GM18502 (cell line): Measurements from ENCODE around the gene ERN1.

Source experiments
- ATAC-seq: cut with Tn5 transposase; IDR thresholded peaks from one replicate; pipeline ENCODE4 v1.9.1; 2021; ENCODE audit warnings: mild to moderate bottlenecking; ENCODE audit not compliant: unreplicated experiment, poor library complexity

The ERN1 gene

DNA sequence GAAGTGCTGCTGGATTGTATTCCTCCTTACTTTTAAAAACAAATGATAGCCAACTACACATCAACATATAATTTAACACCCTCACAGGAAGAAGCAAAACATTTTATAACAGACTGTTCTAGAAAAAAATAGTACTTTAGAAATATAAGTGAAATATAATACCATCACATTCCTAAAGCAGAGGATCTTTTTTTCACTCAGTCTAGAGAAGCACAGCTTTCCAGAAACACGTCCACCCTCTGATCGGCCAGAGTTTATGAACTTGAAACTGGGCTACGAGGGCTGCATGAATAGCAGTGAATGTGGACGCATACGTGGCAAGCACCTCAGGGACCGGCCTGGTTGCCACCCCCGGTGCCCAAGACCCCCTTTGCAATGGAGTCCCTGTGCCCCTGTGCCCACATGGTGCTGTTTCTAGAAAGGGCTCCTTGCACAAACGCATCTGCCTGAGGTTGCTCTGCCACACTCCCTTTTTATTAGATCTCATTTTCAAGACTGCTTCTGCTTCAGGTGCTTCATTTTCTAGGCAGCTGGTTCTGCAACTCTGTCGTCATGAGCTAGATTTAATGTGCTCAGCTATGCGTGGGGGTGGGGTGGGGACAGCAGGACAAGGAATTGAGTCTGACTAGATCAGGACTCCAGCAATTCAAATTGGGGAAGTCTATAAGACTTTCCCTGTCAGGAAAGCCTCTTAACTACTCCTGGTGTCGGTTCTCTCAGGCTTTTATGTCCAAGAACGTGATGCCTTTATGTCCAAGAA is 29.1 kb upstream of the ERN1 start:
- no peak for ATAC-seq

- no peak for ATAC-seq
Measured at GRCh38 chr17:64158406-64158805, 28.5 kb upstream of the ERN1 start.

- ATAC-seq: no peak
Measured at GRCh38 chr17:64157669-64158180, 27.8 kb upstream of the ERN1 start.

GRCh38 chr17:64156670-64157069 is 26.7 kb upstream of the ERN1 start:
- ATAC-seq: no peak

DNA sequence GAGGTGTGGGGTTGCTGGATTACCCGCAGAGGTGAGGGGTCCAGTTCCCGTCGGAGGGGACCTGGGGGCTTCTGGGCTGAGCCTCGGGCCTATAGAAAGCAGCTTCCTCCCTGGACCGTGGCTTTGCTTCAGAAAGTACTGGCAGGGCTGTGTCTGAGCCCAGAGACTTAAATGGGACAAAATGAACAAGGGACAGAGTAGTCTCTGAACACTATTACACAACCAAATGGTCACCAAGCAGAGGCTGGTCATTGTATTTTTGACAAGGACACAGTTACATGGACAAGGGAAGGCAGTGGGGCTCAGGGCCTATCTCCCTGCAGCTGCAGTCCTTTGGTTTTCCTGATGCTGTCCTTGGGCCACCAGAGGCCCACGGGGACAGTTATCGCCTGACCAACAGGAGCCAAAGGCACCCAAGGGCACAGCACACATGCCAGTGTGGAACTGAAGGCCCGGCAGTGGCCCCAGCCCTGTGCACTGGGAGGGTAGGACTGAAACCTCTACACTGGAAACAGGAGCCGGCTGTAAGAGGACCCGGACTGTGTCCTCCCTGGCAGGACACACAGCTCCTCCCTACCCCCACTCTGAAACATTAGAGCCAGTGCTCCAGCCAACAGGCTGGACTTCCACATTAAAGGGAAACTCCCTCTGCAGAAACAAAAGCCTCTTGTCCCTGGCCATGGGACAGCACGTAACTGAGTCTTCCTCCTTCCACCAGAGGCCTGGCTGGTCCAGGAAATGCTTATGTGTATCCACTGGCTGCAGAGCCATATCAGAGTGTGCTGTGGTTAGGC is 26.0 kb upstream of the ERN1 start:
- ATAC-seq: no peak

DNA sequence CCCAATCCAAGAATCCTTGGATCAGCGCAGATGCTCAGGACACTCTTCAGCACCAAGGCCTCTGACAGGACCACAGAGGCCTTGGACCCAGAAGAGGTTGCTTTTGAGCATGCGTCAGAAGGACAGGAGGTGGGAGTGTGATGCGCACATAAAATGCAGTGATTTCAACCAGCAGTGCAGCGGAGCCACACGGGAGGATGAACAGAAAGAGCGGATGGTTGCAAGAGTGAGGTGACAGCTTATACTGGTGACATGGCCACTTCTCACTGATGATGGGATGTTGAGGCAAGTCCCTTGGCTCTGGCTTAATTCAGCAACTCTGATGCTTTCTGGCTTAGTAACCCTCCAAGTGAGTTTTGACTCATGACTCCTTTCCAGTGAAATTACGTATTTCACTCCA is 25.2 kb upstream of the ERN1 start:
- no peak for ATAC-seq

DNA sequence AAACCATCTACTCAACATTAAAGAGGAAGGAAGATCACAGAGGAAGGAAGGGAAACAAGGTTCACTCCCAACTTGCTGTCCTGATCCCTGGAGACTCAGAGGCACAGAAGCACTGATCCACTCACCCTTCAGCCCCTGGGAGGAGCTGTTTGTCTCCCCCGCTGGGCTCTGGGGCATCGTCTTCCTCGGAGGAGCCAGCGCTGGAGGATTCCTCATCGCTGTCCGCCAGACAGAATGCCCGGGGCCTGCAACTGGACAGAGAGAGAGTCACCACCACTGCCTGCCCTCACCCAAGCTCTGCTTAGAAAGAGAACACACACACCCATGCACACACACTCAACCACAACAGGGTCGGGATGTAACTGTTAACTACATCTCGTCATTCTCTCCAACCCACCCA is 24.8 kb upstream of the ERN1 start:
- ATAC-seq: no peak

GRCh38 chr17:64154313-64154695 is 24.4 kb upstream of the ERN1 start:
- ATAC-seq: no peak

GRCh38 chr17:64153565-64154312 is 23.8 kb upstream of the ERN1 start:
- no peak for ATAC-seq

DNA sequence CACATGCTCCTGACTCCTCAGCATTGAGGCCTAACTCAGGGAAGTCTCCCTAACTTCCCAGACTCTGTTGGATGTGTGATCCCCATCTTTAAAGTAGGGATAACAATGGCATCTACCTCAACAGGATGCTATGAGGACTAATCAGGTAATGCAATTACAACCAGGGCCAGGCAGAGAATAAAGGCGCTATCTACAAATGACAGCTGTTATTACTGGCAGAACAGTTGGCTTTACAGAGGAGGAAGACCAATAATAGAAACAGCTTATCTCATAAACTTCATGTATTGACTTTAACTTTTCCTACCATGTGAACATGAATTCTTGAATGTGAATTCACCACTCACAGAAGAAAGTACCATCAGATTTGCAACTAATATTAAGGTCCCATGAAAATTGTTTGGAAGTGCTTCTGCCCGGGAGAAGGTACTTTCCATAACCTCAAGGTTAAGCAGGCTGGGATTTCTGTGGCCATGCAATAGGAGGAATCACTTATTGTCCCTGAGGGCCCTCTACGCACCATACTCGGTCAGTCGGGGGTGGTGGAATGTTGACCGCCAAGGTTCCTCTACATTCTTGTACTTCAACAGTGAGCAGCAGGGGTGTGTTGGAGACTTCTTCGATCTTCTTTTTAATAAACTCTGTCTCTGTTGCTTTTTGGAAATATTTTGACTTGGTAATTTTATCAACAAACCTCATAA is 22.6 kb upstream of the ERN1 start:
- ATAC-seq: no peak

GRCh38 chr17:64151016-64151368 is 21.0 kb upstream of the ERN1 start:
- ATAC-seq: no peak

DNA sequence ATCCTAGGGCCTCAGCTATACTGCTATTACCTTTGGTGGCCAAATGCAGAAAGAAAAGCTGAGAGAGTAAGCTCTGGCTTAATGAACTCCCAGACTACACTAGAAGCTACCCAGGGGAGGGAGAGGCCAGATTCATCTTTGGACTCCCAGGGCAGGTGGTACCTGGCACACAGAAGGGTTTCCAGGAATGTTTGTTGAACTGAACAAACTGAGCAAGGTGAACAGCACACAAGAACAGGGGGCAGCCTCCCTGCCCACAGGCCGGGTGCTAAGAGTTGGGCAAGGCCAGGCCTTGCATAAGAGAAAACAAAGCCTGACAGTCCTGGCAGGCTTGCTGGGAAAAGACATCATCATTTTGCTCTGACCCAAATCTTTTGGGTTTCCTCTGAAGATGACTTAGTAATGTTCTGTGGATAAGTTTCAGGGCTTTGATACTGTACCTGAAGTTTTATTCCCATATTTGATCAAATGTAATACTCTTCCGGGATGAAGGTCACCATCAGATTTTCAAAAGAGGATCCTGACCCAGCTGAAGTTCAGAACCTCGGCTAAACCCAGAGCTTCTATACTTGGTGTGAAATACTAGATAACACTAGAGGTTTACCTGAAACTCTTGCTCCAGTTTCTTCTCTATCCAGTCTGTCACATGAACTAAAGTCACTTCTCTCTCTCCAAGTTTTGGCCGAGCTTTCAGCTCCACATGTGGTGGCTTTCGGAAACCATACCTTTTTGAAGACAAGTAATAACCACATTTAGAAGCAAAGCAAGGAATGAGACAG is 20.5 kb upstream of the ERN1 start:
- ATAC-seq: no peak

DNA sequence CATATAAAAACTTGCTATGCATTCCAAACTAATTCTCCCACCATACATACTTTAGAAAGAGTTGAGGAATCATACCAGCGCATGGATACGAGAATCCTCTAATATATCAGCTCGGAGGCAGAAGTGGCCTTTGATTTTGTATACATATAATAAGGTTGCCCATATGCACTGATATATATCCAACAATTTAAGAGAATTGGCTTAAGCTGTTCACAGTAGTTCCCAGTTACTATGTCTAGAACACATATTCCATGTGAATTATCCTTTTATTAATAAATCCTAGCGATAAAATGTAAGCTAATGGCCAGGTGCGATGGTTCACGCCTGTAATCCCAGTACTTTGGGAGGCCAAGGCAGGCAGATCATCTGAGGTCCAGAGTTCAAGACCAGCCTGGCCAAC is 19.3 kb upstream of the ERN1 start:
- ATAC-seq: no peak

GRCh38 chr17:64148699-64149098 is 18.8 kb upstream of the ERN1 start:
- ATAC-seq: no peak

- ATAC-seq: no peak
Measured at GRCh38 chr17:64148017-64148631, 18.2 kb upstream of the ERN1 start.

DNA sequence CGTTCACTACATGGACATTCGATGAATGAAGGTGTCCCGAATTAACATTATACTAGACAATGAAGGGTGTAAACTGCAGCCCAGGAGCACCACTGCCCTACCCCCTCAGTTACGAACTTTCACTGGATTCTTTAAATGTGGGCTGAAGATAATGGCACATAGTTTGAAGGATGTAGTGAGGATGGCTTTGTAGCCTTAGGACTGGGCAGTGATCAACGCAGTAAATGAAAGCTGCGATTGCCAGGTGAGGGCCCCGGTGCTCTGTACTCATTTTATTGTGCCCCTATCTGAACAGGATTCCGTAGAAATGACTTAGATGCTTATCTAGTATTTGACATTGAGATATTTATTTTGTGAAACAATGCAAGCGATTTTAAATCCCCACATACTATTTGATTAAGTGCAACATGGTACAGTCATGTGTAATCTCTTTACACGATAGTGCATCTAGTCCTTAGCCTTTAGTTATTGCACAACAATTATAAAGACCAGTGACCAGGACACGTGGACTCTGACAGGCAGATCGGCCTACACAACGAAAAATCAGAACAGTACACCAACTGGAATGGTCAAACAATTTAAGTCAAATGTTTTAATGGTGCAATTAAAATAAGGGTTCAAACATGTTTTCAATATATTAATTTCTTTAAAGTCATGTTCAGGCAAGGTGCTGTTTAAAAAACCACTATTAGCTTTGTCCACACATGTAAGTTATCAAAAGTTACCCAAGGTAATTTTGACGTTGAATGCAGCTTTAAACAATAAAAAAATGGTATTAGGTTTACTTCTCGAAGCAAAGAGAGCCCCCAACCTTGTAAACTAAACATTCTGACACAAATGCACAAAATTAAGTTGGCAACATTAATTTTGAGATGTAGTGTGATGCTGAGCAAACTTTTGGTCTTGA is 17.4 kb upstream of the ERN1 start:
- ATAC-seq: no peak

DNA sequence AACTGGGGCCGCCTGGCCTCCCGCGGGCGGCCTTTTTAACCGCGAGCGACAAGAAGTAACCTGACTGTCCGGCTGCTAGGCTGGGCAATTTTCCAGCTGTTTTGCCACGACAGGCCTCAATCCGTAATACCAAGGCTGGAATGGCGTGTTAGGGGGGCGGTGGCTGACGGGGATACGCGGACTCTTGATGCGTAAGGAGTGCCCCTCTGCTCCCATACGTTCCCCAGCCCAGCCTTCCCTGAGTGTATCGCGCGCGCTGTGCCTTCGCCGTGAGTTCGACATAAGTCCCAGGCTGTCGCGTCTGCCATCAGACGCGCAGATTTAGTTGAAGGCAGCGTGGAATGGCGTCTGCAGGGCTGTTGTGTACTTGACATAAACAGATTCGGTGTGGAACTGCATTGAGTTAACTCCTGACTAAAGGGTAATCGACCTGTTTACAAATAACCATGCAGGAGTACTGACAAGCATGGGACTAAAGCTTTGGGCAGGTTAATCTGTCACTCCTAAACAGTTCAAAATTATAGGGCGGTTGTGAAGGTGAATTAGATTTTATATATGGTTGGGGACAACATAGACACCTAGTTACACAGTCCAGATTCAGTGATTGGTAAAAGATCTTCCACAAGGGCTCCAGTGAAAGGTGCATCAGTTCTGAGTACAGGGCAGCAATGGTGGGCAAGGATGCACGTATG is 16.6 kb upstream of the ERN1 start:
- ATAC-seq: peak; percentile 7
